ENCODE data around the gene ARRB2.

Gene ARRB2

GRCh38 chr17:4733073-4733531, 22.7 kb downstream of the ARRB2 start:
- CTCF ChIA-PET: no interaction called here
- no peak for TF ChIP-seq LEF1 (IDR thresholded peaks at IDR 0.05; ENCODE audit: borderline replicate concordance)
- no peak for TF ChIP-seq ARNT (IDR thresholded peaks at IDR 0.05)
- TF ChIP-seq TARDBP (IDR thresholded peaks at IDR 0.05): no peak
- TF ChIP-seq SUZ12 (IDR thresholded peaks at IDR 0.05): no peak
- TF ChIP-seq L3MBTL2 (conservative IDR thresholded peaks at IDR 0.05): no peak
- no peak for TF ChIP-seq PKNOX1 (IDR thresholded peaks at IDR 0.05)
- TF ChIP-seq HDGF (IDR thresholded peaks at IDR 0.05; ENCODE audit: borderline replicate concordance): no peak
- TF ChIP-seq ZNF384 (IDR thresholded peaks at IDR 0.05): no peak
- TF ChIP-seq FOXK2 (IDR thresholded peaks at IDR 0.05): no peak
- TF ChIP-seq SP1 (IDR thresholded peaks at IDR 0.05): no peak
- no peak for TF ChIP-seq CTBP1 (IDR thresholded peaks at IDR 0.05; ENCODE audit: borderline replicate concordance)
- no peak for TF ChIP-seq ELF4 (IDR thresholded peaks at IDR 0.05)
- no peak for TF ChIP-seq FOXM1 (IDR thresholded peaks at IDR 0.05; ENCODE audit: borderline replicate concordance)
- TF ChIP-seq FOXA1 (IDR thresholded peaks at IDR 0.05): no peak
- TF ChIP-seq BHLHE40 (IDR thresholded peaks at IDR 0.05; ENCODE audit: borderline replicate concordance): no peak
- no peak for TF ChIP-seq NFRKB (IDR thresholded peaks at IDR 0.05)
- no peak for DNase-seq (ENCODE audit: extremely low spot score)
- POLR2A ChIA-PET: interaction anchor here (3.7 kb wide), 1 partner anchor 57 kb away, joined by 20 read pairs; no protein-coding TSS in a partner anchor

- ChIA-PET POLR2A (interaction anchor here (0.5 kb wide), 1 partner anchor 19 kb away, joined by 3 read pairs; no protein-coding TSS in a partner anchor), CTCF (no interaction called here)
- no peak for DNase-seq (ENCODE audit: extremely low spot score)
- TF ChIP-seq SUZ12 (IDR thresholded peaks at IDR 0.05) (no peak), PKNOX1 (IDR thresholded peaks at IDR 0.05) (no peak), NFRKB (IDR thresholded peaks at IDR 0.05) (no peak), FOXK2 (IDR thresholded peaks at IDR 0.05) (no peak), FOXA1 (IDR thresholded peaks at IDR 0.05) (no peak)
Observed at GRCh38 chr17:4734857-4735475, 24.5 kb downstream of the ARRB2 start.

GRCh38 chr17:4735876-4736651, 25.6 kb downstream of the ARRB2 start:
- no peak for DNase-seq (ENCODE audit: extremely low spot score)
- ChIA-PET CTCF (interaction anchor here (0.7 to 1.1 kb wide), 2 partner anchors 54 to 104 kb away, joined by 3 read pairs; no protein-coding TSS in a partner anchor), POLR2A (interaction anchor here (0.7 kb wide), 1 partner anchor 54 kb away, joined by 3 read pairs; no protein-coding TSS in a partner anchor)
- no peak for TF ChIP-seq TARDBP (IDR thresholded peaks at IDR 0.05)
- TF ChIP-seq FOXK2 (IDR thresholded peaks at IDR 0.05): no peak
- no peak for TF ChIP-seq NFRKB (IDR thresholded peaks at IDR 0.05)
- TF ChIP-seq ARNT (IDR thresholded peaks at IDR 0.05): no peak
- no peak for TF ChIP-seq L3MBTL2 (conservative IDR thresholded peaks at IDR 0.05)
- no peak for TF ChIP-seq LEF1 (IDR thresholded peaks at IDR 0.05; ENCODE audit: borderline replicate concordance)
- TF ChIP-seq SUZ12 (IDR thresholded peaks at IDR 0.05): no peak
- TF ChIP-seq SP1 (IDR thresholded peaks at IDR 0.05): no peak

- ChIA-PET POLR2A (interaction anchor here (1.2 to 1.7 kb wide), 2 partner anchors 48 to 52 kb away, joined by 3 to 6 read pairs; partner anchors contain the start of gene VMO1), CTCF (interaction anchor here (0.6 kb wide), 1 partner anchor 52 kb away, joined by 8 read pairs; no protein-coding TSS in a partner anchor)
- TF ChIP-seq ZNF384 (IDR thresholded peaks at IDR 0.05): no peak
- TF ChIP-seq TARDBP (IDR thresholded peaks at IDR 0.05): no peak
- DNase-seq (ENCODE audit: extremely low spot score): no peak
Observed at GRCh38 chr17:4738136-4739121, 28.0 kb downstream of the ARRB2 start.

- TF ChIP-seq L3MBTL2 (conservative IDR thresholded peaks at IDR 0.05): peak; percentile 79
- no peak for TF ChIP-seq FOXK2 (IDR thresholded peaks at IDR 0.05)
- ChIA-PET POLR2A (interaction anchor here (0.6 to 1.7 kb wide), 3 partner anchors 8 to 51 kb away, joined by 3 to 6 read pairs (median 3); partner anchors contain the start of genes MED11 and VMO1), CTCF (no interaction called here)
- DNase-seq (ENCODE audit: extremely low spot score): peak; percentile 54
Observed at GRCh38 chr17:4739122-4740024, 28.9 kb downstream of the ARRB2 start, which contains the start of the genes CXCL16 and ZMYND15. Gene CXCL16, minus strand, starts transcription at chr17:4739928. Its CDS starts 589 bp downstream, at chr17:4739339. Gene ZMYND15, plus strand, starts transcription at chr17:4739833. Its CDS starts 716 bp downstream, at chr17:4740549.

GRCh38 chr17:4740025-4740351, 29.6 kb downstream of the ARRB2 start:
- no peak for DNase-seq (ENCODE audit: extremely low spot score)
- ChIA-PET POLR2A (interaction anchor here (0.6 to 1.2 kb wide), 2 partner anchors 9 to 46 kb away, joined by 3 read pairs; partner anchors contain the start of genes MED11 and VMO1), CTCF (no interaction called here)
- no peak for TF ChIP-seq ZNF384 (IDR thresholded peaks at IDR 0.05)
- TF ChIP-seq FOXM1 (IDR thresholded peaks at IDR 0.05; ENCODE audit: borderline replicate concordance): no peak
- no peak for TF ChIP-seq BHLHE40 (IDR thresholded peaks at IDR 0.05; ENCODE audit: borderline replicate concordance)
- TF ChIP-seq PKNOX1 (IDR thresholded peaks at IDR 0.05): no peak
- TF ChIP-seq NFRKB (IDR thresholded peaks at IDR 0.05): no peak
- no peak for TF ChIP-seq LEF1 (IDR thresholded peaks at IDR 0.05; ENCODE audit: borderline replicate concordance)
- TF ChIP-seq TARDBP (IDR thresholded peaks at IDR 0.05): no peak
- TF ChIP-seq HDGF (IDR thresholded peaks at IDR 0.05; ENCODE audit: borderline replicate concordance): no peak

Data from HEK293T (cell line).